RWPE1 (cell line): ENCODE measurements around the gene SAFB.

Experiments
- CTCF ChIA-PET: fragments of 350-600 bp; sonication (Branson Sonifier 250); formaldehyde crosslinking; extraction: SDS; loops from one replicate; lab custom pipeline; 2021; lab: Yijun Ruan, JAX
- POLR2A ChIA-PET: fragments of 400-600 bp; formaldehyde crosslinking; extraction: SDS; loops from one replicate; lab custom pipeline; 2020; ENCODE audit warnings: antibody characterized with exemption; ENCODE audit not compliant: low non-redundant PET; lab: Yijun Ruan, JAX
- DNase-seq: peaks from one replicate; pipeline ENCODE4 v3.0.0; 2012; ENCODE audit warnings: low spot score
- H3K27ac ChIP-seq: fragments of 450-650 bp; 2 replicates; pipeline ENCODE4 v1.5.1; 2017
- CTCF ChIP-seq: fragments of 450-650 bp; conservative IDR thresholded peaks from 2 replicates; pipeline ENCODE4 v1.5.1; 2017; ENCODE audit warnings: low read depth, mild to moderate bottlenecking

The SAFB gene

GRCh38 chr19:5623397-5624017 is 624 bp downstream of the SAFB start:
- CTCF ChIA-PET = interaction anchor here (0.7 kb wide), 1 partner anchor 391 kb away, joined by 3 read pairs; no protein-coding TSS in a partner anchor
- no peak for TF ChIP-seq CTCF
- POLR2A ChIA-PET = interaction anchor here (0.9 kb wide), 1 partner anchor 64 kb away, joined by 3 read pairs; no protein-coding TSS in a partner anchor
- no peak for DNase-seq
- peak overlapping the region; percentile 90 for H3K27ac ChIP-seq

- ChIA-PET POLR2A (no interaction called here), CTCF (interaction anchor here (0.7 kb wide), 1 partner anchor 391 kb away, joined by 3 read pairs; no protein-coding TSS in a partner anchor)
- DNase-seq = no peak
- H3K27ac ChIP-seq = peak overlapping the region; percentile 90
- no peak for TF ChIP-seq CTCF
Measured at GRCh38 chr19:5624018-5624663, 1.3 kb downstream of the SAFB start.

GRCh38 chr19:5624741-5625278 is 1.9 kb downstream of the SAFB start:
- CTCF ChIA-PET = no interaction called here
- H3K27ac ChIP-seq = peak overlapping the region; percentile 90
- TF ChIP-seq CTCF = no peak
- DNase-seq = no peak
- POLR2A ChIA-PET = no interaction called here

- peak overlapping the region; percentile 24; the same call in 1 of the 2 replicates for H3K27ac ChIP-seq
- CTCF ChIA-PET = no interaction called here
- POLR2A ChIA-PET = no interaction called here
Measured at GRCh38 chr19:5625641-5626040, 2.8 kb downstream of the SAFB start.

GRCh38 chr19:5627395-5627904 is 4.6 kb downstream of the SAFB start:
- ChIA-PET CTCF (interaction anchor here (0.6 kb wide), 1 partner anchor 401 kb away, joined by 3 read pairs; no protein-coding TSS in a partner anchor), POLR2A (no interaction called here)
- no peak for DNase-seq
- peak overlapping the region; percentile 29; the same call in 1 of the 2 replicates for H3K27ac ChIP-seq
- no peak for TF ChIP-seq CTCF

More at GRCh38 chr19:5625641-5626040, 2.8 kb downstream of the SAFB start:
- DNase-seq = no peak
- no peak for TF ChIP-seq CTCF

GRCh38 chr19:5628461-5628860 is 5.6 kb downstream of the SAFB start:
- TF ChIP-seq CTCF = no peak
- CTCF ChIA-PET = no interaction called here
- no peak for DNase-seq
- no peak overlapping the region for H3K27ac ChIP-seq
- POLR2A ChIA-PET = no interaction called here
